Measurements from ENCODE around the gene NEGR1.

Gene NEGR1

GRCh38 chr1:71566413-71566812, 715.9 kb downstream of the NEGR1 start:
- DNase-seq (ENCODE audit: low read depth, low spot score) = no peak

GRCh38 chr1:71565831-71566230, 716.5 kb downstream of the NEGR1 start:
- DNase-seq (ENCODE audit: low read depth, low spot score) = no peak

GRCh38 chr1:71565262-71565661, 717.1 kb downstream of the NEGR1 start:
- DNase-seq (ENCODE audit: low read depth, low spot score) = no peak

GRCh38 chr1:71562298-71562697, 720.0 kb downstream of the NEGR1 start:
- DNase-seq (ENCODE audit: low read depth, low spot score) = no peak

GRCh38 chr1:71561729-71562128, 720.6 kb downstream of the NEGR1 start:
- DNase-seq (ENCODE audit: low read depth, low spot score) = no peak

GRCh38 chr1:71561206-71561605, 721.1 kb downstream of the NEGR1 start:
- DNase-seq (ENCODE audit: low read depth, low spot score) = no peak

GRCh38 chr1:71559880-71560279, 722.5 kb downstream of the NEGR1 start:
- no peak for DNase-seq (ENCODE audit: low read depth, low spot score)

GRCh38 chr1:71557138-71557537, 725.2 kb downstream of the NEGR1 start:
- DNase-seq (ENCODE audit: low read depth, low spot score) = no peak

GRCh38 chr1:71548398-71548890, 733.9 kb downstream of the NEGR1 start:
- DNase-seq (ENCODE audit: low read depth, low spot score) = no peak

- no peak for DNase-seq (ENCODE audit: low read depth, low spot score)
Measured at GRCh38 chr1:71542155-71542554, 740.2 kb downstream of the NEGR1 start.

- DNase-seq (ENCODE audit: low read depth, low spot score) = no peak
Measured at GRCh38 chr1:71533950-71534349, 748.4 kb downstream of the NEGR1 start.

- DNase-seq (ENCODE audit: low read depth, low spot score) = no peak
Measured at GRCh38 chr1:71532343-71532742, 750.0 kb downstream of the NEGR1 start.

GRCh38 chr1:71526824-71527223, 755.5 kb downstream of the NEGR1 start:
- no peak for DNase-seq (ENCODE audit: low read depth, low spot score)

GRCh38 chr1:71522721-71523120, 759.6 kb downstream of the NEGR1 start:
- no peak for DNase-seq (ENCODE audit: low read depth, low spot score)

- no peak for DNase-seq (ENCODE audit: low read depth, low spot score)
Measured at GRCh38 chr1:71521655-71522264, 760.6 kb downstream of the NEGR1 start.

- no peak for DNase-seq (ENCODE audit: low read depth, low spot score)
Measured at GRCh38 chr1:71511505-71511904, 770.8 kb downstream of the NEGR1 start.

- DNase-seq (ENCODE audit: low read depth, low spot score) = no peak
Measured at GRCh38 chr1:71510725-71511124, 771.6 kb downstream of the NEGR1 start.

- DNase-seq (ENCODE audit: low read depth, low spot score) = no peak
Measured at GRCh38 chr1:71509051-71509595, 773.2 kb downstream of the NEGR1 start.

- no peak for DNase-seq (ENCODE audit: low read depth, low spot score)
Measured at GRCh38 chr1:71502006-71502405, 780.3 kb downstream of the NEGR1 start.

- DNase-seq (ENCODE audit: low read depth, low spot score) = no peak
Measured at GRCh38 chr1:71498542-71498941, 783.8 kb downstream of the NEGR1 start.

- no peak for DNase-seq (ENCODE audit: low read depth, low spot score)
Measured at GRCh38 chr1:71494163-71494562, 788.2 kb downstream of the NEGR1 start.

- DNase-seq (ENCODE audit: low read depth, low spot score) = no peak
Measured at GRCh38 chr1:71492298-71493041, 789.9 kb downstream of the NEGR1 start.

- no peak for DNase-seq (ENCODE audit: low read depth, low spot score)
Measured at GRCh38 chr1:71490432-71490831, 791.9 kb downstream of the NEGR1 start.
